ENCODE measurements around the gene SCRN2.

Gene SCRN2

GRCh38 chr17:47840742-47841487, at the start of gene SCRN2:
SCRN2 (minus strand) TSS chr17:47841273; CDS start chr17:47840843, 430 bp downstream.
- peak; percentile 84 for DNase-seq

GRCh38 chr17:47889734-47890529, 48.9 kb upstream of the SCRN2 start:
- DNase-seq = peak; percentile 77

GRCh38 chr17:47888293-47888692, 47.2 kb upstream of the SCRN2 start:
- no peak for DNase-seq

GRCh38 chr17:47884905-47885730, 44.0 kb upstream of the SCRN2 start:
- no peak for DNase-seq

- DNase-seq = no peak
Observed at GRCh38 chr17:47884427-47884740, 43.3 kb upstream of the SCRN2 start.

- DNase-seq = peak; percentile 75
Observed at GRCh38 chr17:47883589-47884426, 42.7 kb upstream of the SCRN2 start.

- DNase-seq = no peak
Observed at GRCh38 chr17:47882695-47883588, 41.9 kb upstream of the SCRN2 start.

- no peak for DNase-seq
Observed at GRCh38 chr17:47882247-47882646, 41.2 kb upstream of the SCRN2 start.

- DNase-seq = no peak
Observed at GRCh38 chr17:47879776-47880454, 38.8 kb upstream of the SCRN2 start.

- no peak for DNase-seq
Observed at GRCh38 chr17:47879028-47879585, 38.0 kb upstream of the SCRN2 start.

- no peak for DNase-seq
Observed at GRCh38 chr17:47878203-47879027, 37.3 kb upstream of the SCRN2 start.

- no peak for DNase-seq
Observed at GRCh38 chr17:47877368-47878034, 36.4 kb upstream of the SCRN2 start.

GRCh38 chr17:47875011-47875985, 34.2 kb upstream of the SCRN2 start:
- no peak for DNase-seq

GRCh38 chr17:47873200-47874090, 32.4 kb upstream of the SCRN2 start:
- no peak for DNase-seq

- DNase-seq = no peak
Observed at GRCh38 chr17:47872651-47873161, 31.6 kb upstream of the SCRN2 start.

- no peak for DNase-seq
Observed at GRCh38 chr17:47872019-47872650, 31.1 kb upstream of the SCRN2 start.
